GM12878 (cell line): Measurements from ENCODE around the gene C16orf96. TPM values are rescaled to one million over a fixed set of nuclear protein-coding genes. Genes with fewer than 3 reads are reported as not detected.

Experiments used
- ATAC-seq: fragments of 200-7000 bp; cut with Tn5 transposase; 3 replicates; pipeline ENCODE4 v1.9.1; 2020; ENCODE audit warnings: mild to moderate bottlenecking, moderate library complexity
- BruUV-seq: library from RNA; stranded (reverse); fragments of 400-500 nt; replicated peaks from 2 replicates; lab custom pipeline; 2021; lab: Mats Ljungman, UMichigan
- CTCF ChIA-PET: fragments of 300-600 bp; sonication (Branson Sonifier 250); formaldehyde crosslinking; extraction: SDS; loops from one replicate; lab custom pipeline; 2021; ENCODE audit warnings: inconsistent platforms; lab: Yijun Ruan, JAX
- POLR2A ChIA-PET: fragments of 350-600 bp; formaldehyde crosslinking; extraction: SDS; loops from one replicate; lab custom pipeline; 2021; ENCODE audit warnings: inconsistent platforms; lab: Charles Lee
- RAD21 ChIA-PET: fragments of 300-600 bp; sonication (Branson Sonifier 250); formaldehyde crosslinking; loops from one replicate; lab custom pipeline; 2023; ENCODE audit warnings: antibody characterized with exemption; ENCODE audit not compliant: unreplicated experiment; lab: Charles Lee
- SMC1A ChIA-PET: fragments of 300-600 bp; sonication (Branson Sonifier 250); formaldehyde crosslinking; loops from one replicate; lab custom pipeline; 2023; ENCODE audit not compliant: unreplicated experiment, uncharacterized antibody; lab: Charles Lee
- DNase-seq: peaks from one replicate; pipeline ENCODE4 v3.0.0-alpha.2; 2011; ENCODE audit warnings: low read depth, low spot score
- FAIRE-seq: peaks from 3 replicates; lab custom pipeline; 2011; peaks lifted over from hg19 to GRCh38; lab: Jason Lieb, UNC
- H2AFZ ChIP-seq: 2 replicates; pipeline ENCODE4 v1.6.0; 2011; ENCODE audit warnings: low read depth, low read length, control low read depth; ENCODE audit not compliant: control insufficient read depth
- H3K27ac ChIP-seq: 2 replicates; pipeline ENCODE4 v1.5.1; 2011; ENCODE audit warnings: control low read depth; ENCODE audit not compliant: control insufficient read depth, insufficient read depth
- H3K27me3 ChIP-seq, 2 experiments: replicated peaks in 1 of 2; 2 replicates each; pipeline versions ENCODE4 v1.6.0 to v1.6.1; 2011; ENCODE audit warnings: low read length in 1 of 2; ENCODE audit not compliant: control insufficient read depth in 2 of 2, insufficient read depth in 2 of 2
- H3K36me3 ChIP-seq, 2 experiments: 2 replicates each; pipeline ENCODE4 v1.5.1; 2011; ENCODE audit warnings: low read length in 1 of 2; ENCODE audit not compliant: control insufficient read depth in 2 of 2, insufficient read depth in 2 of 2
- H3K4me1 ChIP-seq: 2 replicates; pipeline ENCODE4 v1.6.1; 2011; ENCODE audit warnings: mild to moderate bottlenecking, low read length, moderate library complexity, mixed read lengths; ENCODE audit not compliant: control insufficient read depth, insufficient read depth
- H3K4me2 ChIP-seq: 2 replicates; pipeline ENCODE4 v1.6.0; 2011; ENCODE audit warnings: control low read depth; ENCODE audit not compliant: control insufficient read depth, insufficient read depth
- H3K4me3 ChIP-seq: fragments of 200-600 bp; sonication (generic); 2 replicates; pipeline ENCODE4 v1.5.1; 2016
- H3K79me2 ChIP-seq: 2 replicates; pipeline ENCODE4 v1.6.0; 2011; ENCODE audit warnings: low read length; ENCODE audit not compliant: control insufficient read depth, insufficient read depth
- H3K9ac ChIP-seq: 2 replicates; pipeline ENCODE4 v1.8.0; 2011; ENCODE audit warnings: low read length, control low read depth, mixed read lengths; ENCODE audit not compliant: control insufficient read depth, insufficient read depth
- H3K9me3 ChIP-seq: replicated peaks from 3 replicates; pipeline ENCODE4 v1.5.1; 2011; ENCODE audit warnings: mild to moderate bottlenecking, low read length; ENCODE audit not compliant: control insufficient read depth, insufficient read depth
- H4K20me1 ChIP-seq: 2 replicates; pipeline ENCODE4 v1.6.0; 2011; ENCODE audit not compliant: control insufficient read depth, insufficient read depth
- EGR1 ChIP-seq, 2 experiments: IDR thresholded peaks; 1 replicate in 1 of 2; 2 replicates in 1 of 2; pipeline ENCODE4 v1.6.1; 2011 to 2012; ENCODE audit warnings: low read depth in 2 of 2, low read length in 2 of 2, borderline replicate concordance in 1 of 2, mild to moderate bottlenecking in 1 of 2, moderate library complexity in 1 of 2
- JUNB ChIP-seq: IDR thresholded peaks from 2 replicates; pipeline ENCODE4 v1.6.1; 2016; ENCODE audit warnings: antibody characterized with exemption, mild to moderate bottlenecking
- KDM1A ChIP-seq: fragments of 200-600 bp; sonication (generic); IDR thresholded peaks from 2 replicates; pipeline ENCODE4 v1.6.1; 2016; ENCODE audit warnings: borderline replicate concordance
- MTA2 ChIP-seq: fragments of 450-650 bp; IDR thresholded peaks from 2 replicates; pipeline ENCODE4 v1.6.1; 2016; ENCODE audit warnings: low read depth, mild to moderate bottlenecking, moderate library complexity
- NFIC ChIP-seq: IDR thresholded peaks from 2 replicates; pipeline ENCODE4 v1.6.1; 2012; ENCODE audit warnings: low read depth, mild to moderate bottlenecking, inconsistent platforms, low read length, moderate library complexity
- NFXL1 ChIP-seq: fragments of 450-650 bp; IDR thresholded peaks from 2 replicates; pipeline ENCODE4 v1.6.1; 2017; ENCODE audit warnings: antibody characterized with exemption, mild to moderate bottlenecking, borderline replicate concordance
- NRF1 ChIP-seq: conservative IDR thresholded peaks from 2 replicates; pipeline ENCODE4 v1.6.1; 2011; ENCODE audit warnings: mild to moderate bottlenecking, low read depth, low read length, improper control_type of control experiment
- PAX5 ChIP-seq: IDR thresholded peaks from 2 replicates; pipeline ENCODE4 v1.6.1; 2011; ENCODE audit warnings: low read depth, low read length, borderline replicate concordance
- POLR2AphosphoS5 ChIP-seq: IDR thresholded peaks from 2 replicates; pipeline ENCODE4 v1.6.1; 2011; ENCODE audit warnings: mild to moderate bottlenecking, low read length, inconsistent platforms
- RAD21 ChIP-seq: IDR thresholded peaks from 2 replicates; pipeline ENCODE4 v1.6.1; 2011; ENCODE audit warnings: mild to moderate bottlenecking, low read depth, low read length, moderate library complexity; ENCODE audit not compliant: insufficient read depth
- SP1 ChIP-seq: IDR thresholded peaks from one replicate; pipeline ENCODE4 v1.6.1; 2011; ENCODE audit warnings: low read depth, low read length
- STAT3 ChIP-seq: IDR thresholded peaks from 2 replicates; pipeline ENCODE4 v1.6.1; 2011; ENCODE audit warnings: low read depth, low read length, improper control_type of control experiment
- ZNF24 ChIP-seq: fragments of 450-650 bp; IDR thresholded peaks from 2 replicates; pipeline ENCODE4 v1.6.1; 2017; ENCODE audit warnings: antibody characterized with exemption, mild to moderate bottlenecking
- ZNF274 ChIP-seq: IDR thresholded peaks from one replicate; pipeline ENCODE4 v1.8.0; 2011; ENCODE audit not compliant: insufficient read length, insufficient read depth
- WGBS: methylation state at CpG from one replicate; pipeline ENCODE4 v1.1.6; 2016; ENCODE audit warnings: low lambda C conversion rate; ENCODE audit not compliant: insufficient replicate concordance, insufficient coverage; ENCODE audit errors: missing lambda C conversion rate; 5-methylcytosine and 5-hydroxymethylcytosine counted together
- in situ Hi-C: fragments of 300-500 bp; cut with MboI; formaldehyde crosslinking; loops from 9 replicates; pipeline ENCODE4 v1.14.3; 2018; ENCODE audit warnings: mixed read lengths
- intact Hi-C: fragments of 100-400 bp; cut with micrococcal nuclease; formaldehyde crosslinking; loops from one replicate; pipeline ENCODE4 v1.14.2; 2022; ENCODE audit not compliant: unreplicated experiment
- polyA plus RNA-seq, 11 experiments: library from polyadenylated mRNA; depleted of rRNA in 4 of 11; unstranded in 6 of 11; stranded (reverse) in 5 of 11; fragments of >200 nt; fragmentation: Nextera tagmentation in 4 of 11; fragmentation: Illumina TruSeq in 1 of 11; extraction: Ambion mirVana in 4 of 11; extraction: Trizol in 1 of 11; gene quantifications; 1 replicate in 1 of 11; 2 replicates in 10 of 11; pipeline versions ENCODE4 v1.2.1 to v1.2.3, GENCODE V29; 2011 to 2016; ENCODE audit warnings: inconsistent platforms in 2 of 11, missing spikeins in 2 of 11, low read depth in 1 of 11
- total RNA-seq, 4 experiments: library from RNA; depleted of rRNA in 3 of 4; stranded (reverse); fragments of >200 nt in 3 of 4; fragmentation: Illumina TruSeq in 1 of 4; extraction: Trizol in 1 of 4; gene quantifications; 2 replicates each; pipeline versions ENCODE4 v1.2.1 to v1.2.3, GENCODE V29; 2013 to 2021

C16orf96 gene
- total and polyA plus RNA-seq, 10 of the 15 experiments (the other 5 are each of a cell fraction or from before 2014, with no cell fraction given) = 0.01 to 0.08 (median 0.01) TPM; not detected in 7

- in situ Hi-C loops = loop anchor here (10.0 kb wide), 1 partner anchor 55 kb away; no protein-coding TSS in a partner anchor
- peaks cover 12% of the 10 kb centered on the region for H3K9me3 ChIP-seq
- no peaks in the 10 kb centered on the region; a peak in 1 of 4 replicates for H3K27me3 ChIP-seq
- DNase-seq (no peak), FAIRE-seq (no peak), ATAC-seq (no peak)
- WGBS = 17% methylated on average over 2 of the region's 2 CpGs
- intact Hi-C loops = no loop called here
- no TSS peak for BruUV-seq
- RAD21 ChIA-PET = interaction anchor here (1.2 kb wide), 1 partner anchor 33 kb away, joined by 3 read pairs; no protein-coding TSS in a partner anchor
- no peaks in the 10 kb centered on the region for H3K36me3 ChIP-seq
- H3K4me3 ChIP-seq = no peak overlapping the region
- CTCF ChIA-PET = interaction anchor here (1.2 to 2.7 kb wide), 5 partner anchors 8 to 84 kb away, joined by 5 to 8 read pairs (median 7); partner anchors contain the start of gene MGRN1
- H3K27ac ChIP-seq = no peak overlapping the region
- H3K79me2 ChIP-seq = peaks cover 18% of the 10 kb centered on the region
- SMC1A ChIA-PET = interaction anchor here (1.0 to 1.7 kb wide), 3 partner anchors 8 to 34 kb away, joined by 3 to 8 read pairs (median 5); no protein-coding TSS in a partner anchor
- no peaks in the 10 kb centered on the region for H4K20me1 ChIP-seq
- no peak overlapping the region for H3K4me2 ChIP-seq
- H3K4me1 ChIP-seq = peaks cover 11% of the 10 kb centered on the region
- POLR2A ChIA-PET = no interaction called here
- TF ChIP-seq POLR2AphosphoS5 = no peak
- no peak for TF ChIP-seq PAX5
- TF ChIP-seq NFIC = no peak
- TF ChIP-seq KDM1A = no peak
- TF ChIP-seq ZNF274 = no peak
- no peak for TF ChIP-seq SP1
- TF ChIP-seq NRF1 = no peak
- TF ChIP-seq STAT3 = no peak
- no peak for TF ChIP-seq ZNF24
- no peak for TF ChIP-seq MTA2
- TF ChIP-seq RAD21 = no peak
- TF ChIP-seq JUNB = no peak
- no peak for TF ChIP-seq NFXL1
- TF ChIP-seq EGR1 (IDR thresholded peaks at IDR 0.05; ENCODE audit: borderline replicate concordance in 1 of 2, low read depth in 2 of 2, low read length in 2 of 2) = no peak
- H3K9ac ChIP-seq = no peak overlapping the region
- no peak overlapping the region for H2AFZ ChIP-seq
Observed at GRCh38 chr16:4539716-4540284, 16.3 kb upstream of the C16orf96 start.
